Placental epithelial cell (primary cell): ENCODE results near the gene KDM4B. TPM values are rescaled to one million over a fixed set of nuclear protein-coding genes. Genes with fewer than 3 reads are reported as not detected.

Source experiments
- small RNA-seq: library from RNA; depleted of rRNA; stranded (forward); fragments of <200 nt; gene quantifications from one replicate; pipeline ENCODE3, GENCODE V24; 2012
- total RNA-seq: library from RNA; depleted of rRNA; stranded (reverse); fragments of >200 nt; gene quantifications from 2 replicates; pipeline ENCODE4 v1.2.3, GENCODE V29; 2012

KDM4B gene
- 80.1 and 92.6 TPM in 2 replicates for total RNA-seq

GRCh38 chr19:4968462-4969291 lies at the start of gene KDM4B:
TSS of gene KDM4B (plus strand) at chr19:4969113. CDS start at chr19:5032891, 63,778 bp downstream.

Small RNA genes within 50 kb of the gene (small RNA-seq; reads per million reads assigned to genes)
- gene MIR4747 = 0.23 reads per million

Other genes with a start within 250 kb of the KDM4B start
- gene DPP9, start 245.3 kb upstream of the KDM4B start, total RNA-seq = 36.5 and 52.5 TPM in 2 replicates
- 17.3 and 20.8 TPM in 2 replicates for gene FEM1A, start 177.4 kb upstream of the KDM4B start, total RNA-seq
- 3.3 and 3.5 TPM in 2 replicates for gene TICAM1, start 137.4 kb upstream of the KDM4B start, total RNA-seq
- 161 and 270 TPM in 2 replicates for gene PLIN3, start 101.4 kb upstream of the KDM4B start, total RNA-seq
- gene ARRDC5, start 66.2 kb upstream of the KDM4B start, total RNA-seq = not detected in 2 replicates
- gene UHRF1, start 59.6 kb upstream of the KDM4B start, total RNA-seq = 25.9 and 26.8 TPM in 2 replicates